PFSK-1 (cell line): ENCODE data around the gene MRPL4.

ENCODE experiments used
- FOXP2 ChIP-seq: optimal IDR thresholded peaks from 2 replicates; pipeline ENCODE3; 2011; ENCODE audit warnings: borderline replicate concordance, control low read depth, inconsistent platforms; ENCODE audit not compliant: insufficient read depth; ENCODE audit errors: extremely low read length, extremely low read depth
- POLR2AphosphoS5 ChIP-seq: IDR thresholded peaks from 2 replicates; pipeline ENCODE4 v1.6.1; 2012; ENCODE audit warnings: low read depth, mild to moderate bottlenecking, control low read depth, low read length, moderate library complexity
- SIN3A ChIP-seq: IDR thresholded peaks from 2 replicates; pipeline ENCODE4 v1.6.1; 2012; ENCODE audit warnings: mild to moderate bottlenecking, low read length, moderate library complexity, borderline replicate concordance; ENCODE audit not compliant: insufficient read depth
- TAF1 ChIP-seq: IDR thresholded peaks from 2 replicates; pipeline ENCODE4 v1.6.1; 2012; ENCODE audit warnings: low read length, control low read depth, borderline replicate concordance; ENCODE audit not compliant: insufficient read depth
- TF ChIP-seq, protein P1 (sequence below), 2 experiments: IDR thresholded peaks; 2 replicates each; pipeline versions ENCODE4 v1.6.1 to v1.8.0; 2011 to 2012; ENCODE audit warnings: low read depth in 2 of 2, low read length in 2 of 2, control low read depth in 1 of 2, inconsistent platforms in 1 of 2, mild to moderate bottlenecking in 1 of 2, moderate library complexity in 1 of 2; ENCODE audit not compliant: insufficient read depth in 1 of 2

Gene MRPL4

DNA sequence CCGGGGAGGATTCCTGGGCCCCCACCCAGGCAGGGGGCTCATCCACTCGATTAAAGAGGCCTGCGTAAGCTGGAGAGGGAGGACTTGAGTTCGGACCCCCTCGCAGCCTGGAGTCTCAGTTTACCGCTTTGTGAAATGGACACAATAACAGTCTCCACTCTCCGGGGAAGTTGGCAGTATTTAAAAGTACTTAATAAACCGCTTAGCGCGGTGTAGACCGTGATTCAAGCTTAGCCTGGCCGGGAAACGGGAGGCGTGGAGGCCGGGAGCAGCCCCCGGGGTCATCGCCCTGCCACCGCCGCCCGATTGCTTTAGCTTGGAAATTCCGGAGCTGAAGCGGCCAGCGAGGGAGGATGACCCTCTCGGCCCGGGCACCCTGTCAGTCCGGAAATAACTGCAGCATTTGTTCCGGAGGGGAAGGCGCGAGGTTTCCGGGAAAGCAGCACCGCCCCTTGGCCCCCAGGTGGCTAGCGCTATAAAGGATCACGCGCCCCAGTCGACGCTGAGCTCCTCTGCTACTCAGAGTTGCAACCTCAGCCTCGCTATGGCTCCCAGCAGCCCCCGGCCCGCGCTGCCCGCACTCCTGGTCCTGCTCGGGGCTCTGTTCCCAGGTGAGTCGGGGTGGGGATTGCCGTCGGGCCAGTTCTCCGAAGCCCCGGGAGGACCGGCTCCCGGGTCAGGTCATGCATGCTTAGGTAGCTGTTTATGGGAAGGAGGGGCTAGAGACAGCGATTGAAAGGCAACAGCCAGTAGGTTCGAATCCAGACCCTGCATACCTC lies 18.8 kb downstream of the MRPL4 start, which contains the start of gene ICAM1:
Gene ICAM1, plus strand, starts transcription at position 505 of the 779 bp plus-strand sequence. Its CDS starts 40 bp downstream, at position 545.
- TF ChIP-seq, protein P1, sequence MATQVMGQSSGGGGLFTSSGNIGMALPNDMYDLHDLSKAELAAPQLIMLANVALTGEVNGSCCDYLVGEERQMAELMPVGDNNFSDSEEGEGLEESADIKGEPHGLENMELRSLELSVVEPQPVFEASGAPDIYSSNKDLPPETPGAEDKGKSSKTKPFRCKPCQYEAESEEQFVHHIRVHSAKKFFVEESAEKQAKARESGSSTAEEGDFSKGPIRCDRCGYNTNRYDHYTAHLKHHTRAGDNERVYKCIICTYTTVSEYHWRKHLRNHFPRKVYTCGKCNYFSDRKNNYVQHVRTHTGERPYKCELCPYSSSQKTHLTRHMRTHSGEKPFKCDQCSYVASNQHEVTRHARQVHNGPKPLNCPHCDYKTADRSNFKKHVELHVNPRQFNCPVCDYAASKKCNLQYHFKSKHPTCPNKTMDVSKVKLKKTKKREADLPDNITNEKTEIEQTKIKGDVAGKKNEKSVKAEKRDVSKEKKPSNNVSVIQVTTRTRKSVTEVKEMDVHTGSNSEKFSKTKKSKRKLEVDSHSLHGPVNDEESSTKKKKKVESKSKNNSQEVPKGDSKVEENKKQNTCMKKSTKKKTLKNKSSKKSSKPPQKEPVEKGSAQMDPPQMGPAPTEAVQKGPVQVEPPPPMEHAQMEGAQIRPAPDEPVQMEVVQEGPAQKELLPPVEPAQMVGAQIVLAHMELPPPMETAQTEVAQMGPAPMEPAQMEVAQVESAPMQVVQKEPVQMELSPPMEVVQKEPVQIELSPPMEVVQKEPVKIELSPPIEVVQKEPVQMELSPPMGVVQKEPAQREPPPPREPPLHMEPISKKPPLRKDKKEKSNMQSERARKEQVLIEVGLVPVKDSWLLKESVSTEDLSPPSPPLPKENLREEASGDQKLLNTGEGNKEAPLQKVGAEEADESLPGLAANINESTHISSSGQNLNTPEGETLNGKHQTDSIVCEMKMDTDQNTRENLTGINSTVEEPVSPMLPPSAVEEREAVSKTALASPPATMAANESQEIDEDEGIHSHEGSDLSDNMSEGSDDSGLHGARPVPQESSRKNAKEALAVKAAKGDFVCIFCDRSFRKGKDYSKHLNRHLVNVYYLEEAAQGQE (IDR thresholded peaks at IDR 0.05; ENCODE audit: insufficient read depth in 1 of 2, low read depth in 2 of 2, low read length in 2 of 2) = no peak
- TF ChIP-seq POLR2AphosphoS5 (no peak), SIN3A (no peak), FOXP2 (peak; percentile 47), TAF1 (0 out of 2 replicates have a peak, but pooled peaks have one; percentile 20)

DNA sequence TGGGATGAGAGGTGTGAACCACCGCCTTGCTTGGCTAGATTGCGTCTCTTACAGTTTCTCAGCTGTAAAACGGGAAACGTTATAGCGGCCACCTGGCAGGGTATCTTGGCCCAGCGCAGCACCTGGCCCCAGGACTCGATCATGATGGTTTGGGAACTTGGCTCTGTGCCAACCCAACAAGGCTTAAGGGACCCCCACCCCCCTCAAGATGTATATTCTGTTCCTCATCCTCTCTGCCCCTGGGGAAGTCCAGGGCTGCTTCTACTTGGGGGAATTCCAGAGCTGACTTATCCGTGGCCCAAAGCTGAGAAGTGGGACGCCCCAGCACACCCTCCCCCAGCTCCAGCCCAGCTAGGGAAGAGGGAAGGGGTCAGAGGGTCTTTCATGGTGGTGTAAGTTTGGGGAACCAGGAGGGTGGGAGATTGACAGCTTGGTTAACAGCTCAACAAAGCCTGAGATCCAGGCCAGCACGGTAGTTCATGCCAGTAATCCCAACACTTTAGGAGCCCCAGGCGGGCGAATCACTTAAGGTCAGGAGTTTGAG lies 19.6 kb downstream of the MRPL4 start:
- TF ChIP-seq FOXP2 (no peak), SIN3A (no peak), TAF1 (no peak)
- TF ChIP-seq, protein P1 (IDR thresholded peaks at IDR 0.05; ENCODE audit: insufficient read depth in 1 of 2, low read depth in 2 of 2, low read length in 2 of 2) = no peak

DNA sequence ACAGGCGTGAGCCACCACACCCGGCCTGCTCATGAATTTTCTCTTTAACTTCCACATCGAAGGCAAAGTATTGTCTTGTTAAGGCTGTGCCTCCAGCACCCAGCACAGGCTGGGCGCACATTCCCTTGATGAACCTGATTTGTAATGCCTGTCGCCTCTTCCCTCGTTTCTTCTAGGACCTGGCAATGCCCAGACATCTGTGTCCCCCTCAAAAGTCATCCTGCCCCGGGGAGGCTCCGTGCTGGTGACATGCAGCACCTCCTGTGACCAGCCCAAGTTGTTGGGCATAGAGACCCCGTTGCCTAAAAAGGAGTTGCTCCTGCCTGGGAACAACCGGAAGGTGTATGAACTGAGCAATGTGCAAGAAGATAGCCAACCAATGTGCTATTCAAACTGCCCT lies 22.6 kb downstream of the MRPL4 start:
- TF ChIP-seq FOXP2 = no peak

DNA sequence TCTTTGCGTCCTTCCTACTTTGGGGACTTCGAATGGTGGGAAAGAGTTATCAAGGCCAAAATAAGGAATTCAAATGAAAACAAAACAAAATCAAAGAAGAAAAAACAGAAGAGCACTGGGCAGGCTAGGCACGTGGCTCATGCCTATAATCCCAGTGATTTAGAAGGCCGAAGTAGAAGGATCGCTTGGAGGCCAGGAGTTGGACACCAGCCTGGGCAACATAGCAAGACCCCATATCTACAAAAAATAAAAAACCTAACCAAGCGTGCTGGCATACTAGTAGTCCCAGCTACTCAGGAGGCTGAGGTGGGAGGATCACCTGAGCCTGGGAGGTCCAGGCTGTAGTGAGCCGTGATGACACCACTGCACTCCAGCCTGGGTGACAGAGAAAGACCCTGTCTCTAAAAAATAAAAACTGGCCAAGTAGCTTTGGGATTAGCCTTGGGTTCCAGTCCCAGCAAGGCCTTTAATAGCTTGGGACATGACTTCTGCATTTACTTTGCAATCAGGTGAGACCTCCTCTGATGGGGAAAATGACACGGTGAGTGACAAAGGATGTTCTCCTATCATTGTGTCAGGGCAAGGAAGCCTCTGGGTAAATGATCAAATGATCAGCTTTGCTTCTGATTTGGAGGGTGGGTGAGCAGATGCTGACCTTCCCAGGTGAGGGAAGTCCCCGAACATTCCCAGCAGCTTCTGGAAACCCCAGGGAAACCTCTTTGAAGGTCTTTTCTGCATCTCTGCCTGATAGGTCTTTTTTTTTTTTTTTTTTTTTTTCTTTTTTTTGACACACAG lies 26.0 kb downstream of the MRPL4 start:
- no peak for TF ChIP-seq TAF1
- TF ChIP-seq POLR2AphosphoS5 = no peak
- TF ChIP-seq, protein P1 (IDR thresholded peaks at IDR 0.05; ENCODE audit: insufficient read depth in 1 of 2, low read depth in 2 of 2, low read length in 2 of 2) = no peak
- TF ChIP-seq SIN3A = no peak
- TF ChIP-seq FOXP2 = no peak

DNA sequence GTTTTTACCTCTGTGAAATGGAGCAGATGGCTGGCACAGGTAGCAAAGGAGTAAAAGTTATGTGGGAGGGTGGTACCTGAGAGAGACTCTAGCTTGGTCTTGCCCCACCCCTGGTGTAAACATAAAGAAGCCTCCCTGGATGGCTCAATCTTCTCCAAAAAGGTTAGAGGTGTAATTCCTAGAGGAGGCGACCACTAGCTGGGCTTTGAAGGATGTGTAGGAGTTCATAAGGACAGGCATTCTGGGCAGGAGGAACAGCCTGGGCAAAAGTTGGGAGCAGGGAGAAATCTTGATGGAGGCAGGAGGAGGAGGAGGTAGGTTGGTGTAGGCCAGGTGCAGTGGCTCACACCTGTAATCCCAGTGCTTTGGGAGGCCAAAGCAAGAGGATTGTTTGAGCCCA lies 26.9 kb downstream of the MRPL4 start:
- TF ChIP-seq TAF1 (no peak), FOXP2 (no peak), POLR2AphosphoS5 (no peak), SIN3A (no peak)
- TF ChIP-seq, protein P1 (IDR thresholded peaks at IDR 0.05; ENCODE audit: insufficient read depth in 1 of 2, low read depth in 2 of 2, low read length in 2 of 2) = no peak
